Fibroblast of the aortic adventitia (primary cell): Measurements from ENCODE around the gene HS6ST1. TPM values are rescaled to one million over a fixed set of nuclear protein-coding genes. Genes with fewer than 3 reads are reported as not detected.

Experiments used
- DNase-seq: peaks from one replicate; pipeline ENCODE4 v3.0.0-alpha.2; 2010; ENCODE audit warnings: low read depth
- H3K4me3 ChIP-seq: 2 replicates; pipeline ENCODE4 v1.5.1; 2011; ENCODE audit warnings: low read depth, mild to moderate bottlenecking, control low read depth, low read length, moderate library complexity
- CTCF ChIP-seq: IDR thresholded peaks from 2 replicates; pipeline ENCODE4 v1.5.1; 2011; ENCODE audit warnings: mild to moderate bottlenecking, low read length, control low read depth, inconsistent platforms; ENCODE audit not compliant: insufficient read depth
- total RNA-seq: library from RNA; depleted of rRNA; stranded (reverse); fragments of >200 nt; gene quantifications from 2 replicates; pipeline ENCODE4 v1.2.3, GENCODE V29; 2012; ENCODE audit warnings: low replicate concordance

The HS6ST1 gene
- total RNA-seq, 1 donor = 10.6 TPM

GRCh38 chr2:128347701-128348539 lies 29.3 kb upstream of the HS6ST1 start:
- peak; percentile 91 for DNase-seq
- no peak overlapping the region for H3K4me3 ChIP-seq
- TF ChIP-seq CTCF = no peak

- no peak overlapping the region for H3K4me3 ChIP-seq
- no peak for DNase-seq
- no peak for TF ChIP-seq CTCF
These were observed 28.5 kb upstream of the HS6ST1 start for GRCh38 chr2:128347171-128347558.

GRCh38 chr2:128346291-128347170 lies 27.9 kb upstream of the HS6ST1 start:
- no peak for DNase-seq
- no peak overlapping the region for H3K4me3 ChIP-seq
- no peak for TF ChIP-seq CTCF

GRCh38 chr2:128345436-128346165 lies 26.9 kb upstream of the HS6ST1 start:
- H3K4me3 ChIP-seq = no peak overlapping the region
- TF ChIP-seq CTCF = no peak
- DNase-seq = no peak

GRCh38 chr2:128344101-128344500 lies 25.4 kb upstream of the HS6ST1 start:
- no peak for DNase-seq
- TF ChIP-seq CTCF = no peak
- no peak overlapping the region for H3K4me3 ChIP-seq

GRCh38 chr2:128343459-128343858 lies 24.8 kb upstream of the HS6ST1 start:
- TF ChIP-seq CTCF = no peak
- DNase-seq = no peak
- H3K4me3 ChIP-seq = no peak overlapping the region
